ENCODE results near the gene REV3L. TPM values are rescaled to one million over a fixed set of nuclear protein-coding genes. Genes with fewer than 3 reads are reported as not detected.

REV3L gene
- total and polyA plus RNA-seq, 9 of the 15 experiments (the other 6 are each of a cell fraction or from before 2014, with no cell fraction given), result 5.5 to 24.4 (median 14.4) TPM

- TF ChIP-seq, protein P1, sequence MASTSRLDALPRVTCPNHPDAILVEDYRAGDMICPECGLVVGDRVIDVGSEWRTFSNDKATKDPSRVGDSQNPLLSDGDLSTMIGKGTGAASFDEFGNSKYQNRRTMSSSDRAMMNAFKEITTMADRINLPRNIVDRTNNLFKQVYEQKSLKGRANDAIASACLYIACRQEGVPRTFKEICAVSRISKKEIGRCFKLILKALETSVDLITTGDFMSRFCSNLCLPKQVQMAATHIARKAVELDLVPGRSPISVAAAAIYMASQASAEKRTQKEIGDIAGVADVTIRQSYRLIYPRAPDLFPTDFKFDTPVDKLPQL (IDR thresholded peaks at IDR 0.05; ENCODE audit: extremely low read depth, insufficient read length), result peak; percentile 45
- TF ChIP-seq, protein P2, sequence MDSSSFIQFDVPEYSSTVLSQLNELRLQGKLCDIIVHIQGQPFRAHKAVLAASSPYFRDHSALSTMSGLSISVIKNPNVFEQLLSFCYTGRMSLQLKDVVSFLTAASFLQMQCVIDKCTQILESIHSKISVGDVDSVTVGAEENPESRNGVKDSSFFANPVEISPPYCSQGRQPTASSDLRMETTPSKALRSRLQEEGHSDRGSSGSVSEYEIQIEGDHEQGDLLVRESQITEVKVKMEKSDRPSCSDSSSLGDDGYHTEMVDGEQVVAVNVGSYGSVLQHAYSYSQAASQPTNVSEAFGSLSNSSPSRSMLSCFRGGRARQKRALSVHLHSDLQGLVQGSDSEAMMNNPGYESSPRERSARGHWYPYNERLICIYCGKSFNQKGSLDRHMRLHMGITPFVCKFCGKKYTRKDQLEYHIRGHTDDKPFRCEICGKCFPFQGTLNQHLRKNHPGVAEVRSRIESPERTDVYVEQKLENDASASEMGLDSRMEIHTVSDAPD (CRISPR knock-in tag; IDR thresholded peaks at IDR 0.05), result no peak
- TF ChIP-seq MTA3 (IDR thresholded peaks at IDR 0.05; ENCODE audit: borderline replicate concordance), result peak; percentile 96
- TF ChIP-seq, protein P3, sequence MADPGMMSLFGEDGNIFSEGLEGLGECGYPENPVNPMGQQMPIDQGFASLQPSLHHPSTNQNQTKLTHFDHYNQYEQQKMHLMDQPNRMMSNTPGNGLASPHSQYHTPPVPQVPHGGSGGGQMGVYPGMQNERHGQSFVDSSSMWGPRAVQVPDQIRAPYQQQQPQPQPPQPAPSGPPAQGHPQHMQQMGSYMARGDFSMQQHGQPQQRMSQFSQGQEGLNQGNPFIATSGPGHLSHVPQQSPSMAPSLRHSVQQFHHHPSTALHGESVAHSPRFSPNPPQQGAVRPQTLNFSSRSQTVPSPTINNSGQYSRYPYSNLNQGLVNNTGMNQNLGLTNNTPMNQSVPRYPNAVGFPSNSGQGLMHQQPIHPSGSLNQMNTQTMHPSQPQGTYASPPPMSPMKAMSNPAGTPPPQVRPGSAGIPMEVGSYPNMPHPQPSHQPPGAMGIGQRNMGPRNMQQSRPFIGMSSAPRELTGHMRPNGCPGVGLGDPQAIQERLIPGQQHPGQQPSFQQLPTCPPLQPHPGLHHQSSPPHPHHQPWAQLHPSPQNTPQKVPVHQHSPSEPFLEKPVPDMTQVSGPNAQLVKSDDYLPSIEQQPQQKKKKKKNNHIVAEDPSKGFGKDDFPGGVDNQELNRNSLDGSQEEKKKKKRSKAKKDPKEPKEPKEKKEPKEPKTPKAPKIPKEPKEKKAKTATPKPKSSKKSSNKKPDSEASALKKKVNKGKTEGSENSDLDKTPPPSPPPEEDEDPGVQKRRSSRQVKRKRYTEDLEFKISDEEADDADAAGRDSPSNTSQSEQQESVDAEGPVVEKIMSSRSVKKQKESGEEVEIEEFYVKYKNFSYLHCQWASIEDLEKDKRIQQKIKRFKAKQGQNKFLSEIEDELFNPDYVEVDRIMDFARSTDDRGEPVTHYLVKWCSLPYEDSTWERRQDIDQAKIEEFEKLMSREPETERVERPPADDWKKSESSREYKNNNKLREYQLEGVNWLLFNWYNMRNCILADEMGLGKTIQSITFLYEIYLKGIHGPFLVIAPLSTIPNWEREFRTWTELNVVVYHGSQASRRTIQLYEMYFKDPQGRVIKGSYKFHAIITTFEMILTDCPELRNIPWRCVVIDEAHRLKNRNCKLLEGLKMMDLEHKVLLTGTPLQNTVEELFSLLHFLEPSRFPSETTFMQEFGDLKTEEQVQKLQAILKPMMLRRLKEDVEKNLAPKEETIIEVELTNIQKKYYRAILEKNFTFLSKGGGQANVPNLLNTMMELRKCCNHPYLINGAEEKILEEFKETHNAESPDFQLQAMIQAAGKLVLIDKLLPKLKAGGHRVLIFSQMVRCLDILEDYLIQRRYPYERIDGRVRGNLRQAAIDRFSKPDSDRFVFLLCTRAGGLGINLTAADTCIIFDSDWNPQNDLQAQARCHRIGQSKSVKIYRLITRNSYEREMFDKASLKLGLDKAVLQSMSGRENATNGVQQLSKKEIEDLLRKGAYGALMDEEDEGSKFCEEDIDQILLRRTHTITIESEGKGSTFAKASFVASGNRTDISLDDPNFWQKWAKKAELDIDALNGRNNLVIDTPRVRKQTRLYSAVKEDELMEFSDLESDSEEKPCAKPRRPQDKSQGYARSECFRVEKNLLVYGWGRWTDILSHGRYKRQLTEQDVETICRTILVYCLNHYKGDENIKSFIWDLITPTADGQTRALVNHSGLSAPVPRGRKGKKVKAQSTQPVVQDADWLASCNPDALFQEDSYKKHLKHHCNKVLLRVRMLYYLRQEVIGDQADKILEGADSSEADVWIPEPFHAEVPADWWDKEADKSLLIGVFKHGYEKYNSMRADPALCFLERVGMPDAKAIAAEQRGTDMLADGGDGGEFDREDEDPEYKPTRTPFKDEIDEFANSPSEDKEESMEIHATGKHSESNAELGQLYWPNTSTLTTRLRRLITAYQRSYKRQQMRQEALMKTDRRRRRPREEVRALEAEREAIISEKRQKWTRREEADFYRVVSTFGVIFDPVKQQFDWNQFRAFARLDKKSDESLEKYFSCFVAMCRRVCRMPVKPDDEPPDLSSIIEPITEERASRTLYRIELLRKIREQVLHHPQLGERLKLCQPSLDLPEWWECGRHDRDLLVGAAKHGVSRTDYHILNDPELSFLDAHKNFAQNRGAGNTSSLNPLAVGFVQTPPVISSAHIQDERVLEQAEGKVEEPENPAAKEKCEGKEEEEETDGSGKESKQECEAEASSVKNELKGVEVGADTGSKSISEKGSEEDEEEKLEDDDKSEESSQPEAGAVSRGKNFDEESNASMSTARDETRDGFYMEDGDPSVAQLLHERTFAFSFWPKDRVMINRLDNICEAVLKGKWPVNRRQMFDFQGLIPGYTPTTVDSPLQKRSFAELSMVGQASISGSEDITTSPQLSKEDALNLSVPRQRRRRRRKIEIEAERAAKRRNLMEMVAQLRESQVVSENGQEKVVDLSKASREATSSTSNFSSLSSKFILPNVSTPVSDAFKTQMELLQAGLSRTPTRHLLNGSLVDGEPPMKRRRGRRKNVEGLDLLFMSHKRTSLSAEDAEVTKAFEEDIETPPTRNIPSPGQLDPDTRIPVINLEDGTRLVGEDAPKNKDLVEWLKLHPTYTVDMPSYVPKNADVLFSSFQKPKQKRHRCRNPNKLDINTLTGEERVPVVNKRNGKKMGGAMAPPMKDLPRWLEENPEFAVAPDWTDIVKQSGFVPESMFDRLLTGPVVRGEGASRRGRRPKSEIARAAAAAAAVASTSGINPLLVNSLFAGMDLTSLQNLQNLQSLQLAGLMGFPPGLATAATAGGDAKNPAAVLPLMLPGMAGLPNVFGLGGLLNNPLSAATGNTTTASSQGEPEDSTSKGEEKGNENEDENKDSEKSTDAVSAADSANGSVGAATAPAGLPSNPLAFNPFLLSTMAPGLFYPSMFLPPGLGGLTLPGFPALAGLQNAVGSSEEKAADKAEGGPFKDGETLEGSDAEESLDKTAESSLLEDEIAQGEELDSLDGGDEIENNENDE (IDR thresholded peaks at IDR 0.05; ENCODE audit: low read depth, low read length), result no peak
- TF ChIP-seq XRCC5 (IDR thresholded peaks at IDR 0.05; ENCODE audit: low read depth, low read length), result peak; percentile 62
- TF ChIP-seq JUN (IDR thresholded peaks at IDR 0.05; ENCODE audit: borderline replicate concordance, low read depth, low read length), result no peak
- TF ChIP-seq JUN (CRISPR knock-in tag; IDR thresholded peaks at IDR 0.05; ENCODE audit: borderline replicate concordance), result no peak
- 0 out of 2 replicates have a peak, but pooled peaks have one; percentile 64 for TF ChIP-seq HMG20B (CRISPR knock-in tag; IDR thresholded peaks at IDR 0.05)
- peak; percentile 78 for TF ChIP-seq HNRNPLL (IDR thresholded peaks at IDR 0.05; ENCODE audit: low read depth, low read length, poor library complexity, severe bottlenecking)
- TF ChIP-seq RAD51 (IDR thresholded peaks at IDR 0.05; ENCODE audit: borderline replicate concordance, low read depth), result peak; percentile 55; the same call in 1 of the 2 replicates
- peak; percentile 46 to 80; a peak in 2 of 4 replicates for TF ChIP-seq SRF (CRISPR knock-in tag; IDR thresholded peaks at IDR 0.05)
Observed at GRCh38 chr6:111483736-111484632, 966 bp upstream of the REV3L start (continued).
